ENCODE measurements around the gene GRAMD2B. TPM values are rescaled to one million over a fixed set of nuclear protein-coding genes. Genes with fewer than 3 reads are reported as not detected.
"Not testable (repeated sequence)": the region's sequence is repeated elsewhere in the genome, so short reads cannot be mapped to it uniquely, and the experiment has no call there.

GRAMD2B gene
- total RNA-seq, 2 donors from 2014 or later = 20.9 to 21.0 TPM

GRCh38 chr5:126494393-126494792, 71.2 kb downstream of the GRAMD2B start:
- DNase-seq (ENCODE audit: low spot score) = no peak
- intact Hi-C loops (cut with DNase I) = no loop called here

GRCh38 chr5:126497506-126497905, 74.3 kb downstream of the GRAMD2B start:
- intact Hi-C loops (cut with DNase I) = no loop called here
- DNase-seq (ENCODE audit: low spot score) = no peak

- no peak for DNase-seq (ENCODE audit: low spot score)
- intact Hi-C loops (cut with DNase I) = no loop called here
These were observed 76.1 kb downstream of the GRAMD2B start for GRCh38 chr5:126499278-126499677.

GRCh38 chr5:126499853-126500342, 76.7 kb downstream of the GRAMD2B start:
- intact Hi-C loops (cut with DNase I) = no loop called here
- no peak for DNase-seq (ENCODE audit: low spot score)

- DNase-seq (ENCODE audit: low spot score) = no peak
- intact Hi-C loops (cut with DNase I) = no loop called here
These were observed 78.2 kb downstream of the GRAMD2B start for GRCh38 chr5:126501448-126501847.

GRCh38 chr5:126503602-126504104, 80.4 kb downstream of the GRAMD2B start:
- intact Hi-C loops (cut with DNase I) = no loop called here
- no peak for DNase-seq (ENCODE audit: low spot score)

GRCh38 chr5:126506079-126506478, 82.9 kb downstream of the GRAMD2B start:
- no peak for DNase-seq (ENCODE audit: low spot score)
- intact Hi-C loops (cut with DNase I) = no loop called here

- intact Hi-C loops (cut with DNase I) = no loop called here
- DNase-seq (ENCODE audit: low spot score) = no peak
These were observed 85.2 kb downstream of the GRAMD2B start for GRCh38 chr5:126508251-126508961.

GRCh38 chr5:126508962-126509279, 85.7 kb downstream of the GRAMD2B start:
- no peak for DNase-seq (ENCODE audit: low spot score)

GRCh38 chr5:126509339-126509738, 86.1 kb downstream of the GRAMD2B start:
- intact Hi-C loops (cut with DNase I) = no loop called here
- DNase-seq (ENCODE audit: low spot score) = no peak

More at GRCh38 chr5:126508962-126509279, 85.7 kb downstream of the GRAMD2B start:
- intact Hi-C loops (cut with DNase I) = no loop called here

GRCh38 chr5:126511961-126512360, 88.8 kb downstream of the GRAMD2B start:
- intact Hi-C loops (cut with DNase I) = no loop called here

GRCh38 chr5:126512451-126512850, 89.2 kb downstream of the GRAMD2B start:
- DNase-seq (ENCODE audit: low spot score) = no peak
- intact Hi-C loops (cut with DNase I) = no loop called here

More at GRCh38 chr5:126511961-126512360, 88.8 kb downstream of the GRAMD2B start:
- DNase-seq (ENCODE audit: low spot score) = no peak

GRCh38 chr5:126513302-126513701, 90.1 kb downstream of the GRAMD2B start:
- no peak for DNase-seq (ENCODE audit: low spot score)
- intact Hi-C loops (cut with DNase I) = no loop called here

GRCh38 chr5:126513703-126514102, 90.5 kb downstream of the GRAMD2B start:
- intact Hi-C loops (cut with DNase I) = no loop called here
- DNase-seq (ENCODE audit: low spot score) = no peak

- DNase-seq (ENCODE audit: low spot score) = no peak
- intact Hi-C loops (cut with DNase I) = no loop called here
These were observed 90.9 kb downstream of the GRAMD2B start for GRCh38 chr5:126514131-126514557.

- DNase-seq (ENCODE audit: low spot score) = no peak
- intact Hi-C loops (cut with DNase I) = no loop called here
These were observed 91.4 kb downstream of the GRAMD2B start for GRCh38 chr5:126514558-126515141.

GRCh38 chr5:126515337-126515736, 92.1 kb downstream of the GRAMD2B start:
- intact Hi-C loops (cut with DNase I) = no loop called here

GRCh38 chr5:126516133-126516532, 92.9 kb downstream of the GRAMD2B start:
- intact Hi-C loops (cut with DNase I) = no loop called here
- DNase-seq (ENCODE audit: low spot score) = no peak

More at GRCh38 chr5:126515337-126515736, 92.1 kb downstream of the GRAMD2B start:
- no peak for DNase-seq (ENCODE audit: low spot score)

- intact Hi-C loops (cut with DNase I) = no loop called here
- DNase-seq (ENCODE audit: low spot score) = no peak
These were observed 93.6 kb downstream of the GRAMD2B start for GRCh38 chr5:126516852-126517251.

- intact Hi-C loops (cut with DNase I); DNase-seq (ENCODE audit: low spot score): not testable (repeated sequence)
These were observed 96.0 kb downstream of the GRAMD2B start for GRCh38 chr5:126519223-126519622.
